GM23248 (cell line): ENCODE data around the gene LIN28B. TPM values are rescaled to one million over a fixed set of nuclear protein-coding genes. Genes with fewer than 3 reads are reported as not detected.

ENCODE experiments used
- DNase-seq: peaks from one replicate; pipeline ENCODE4 v3.0.0-alpha.2; 2015
- H2AFZ ChIP-seq: fragments of 200-600 bp; sonication (generic); 2 replicates; pipeline ENCODE4 v1.6.1; 2016; ENCODE audit warnings: antibody characterized with exemption
- H3F3A ChIP-seq: fragments of 200-600 bp; sonication (generic); 2 replicates; pipeline ENCODE4 v1.6.1; 2016; ENCODE audit warnings: mild to moderate bottlenecking, antibody characterized with exemption, mixed run types; ENCODE audit not compliant: insufficient read depth
- H3K27ac ChIP-seq: fragments of 200-600 bp; sonication (generic); 2 replicates; pipeline ENCODE4 v1.5.1; 2016; ENCODE audit warnings: mild to moderate bottlenecking
- H3K27me3 ChIP-seq: fragments of 200-600 bp; sonication (generic); replicated peaks from 2 replicates; pipeline ENCODE4 v1.6.1; 2016; ENCODE audit warnings: mild to moderate bottlenecking; ENCODE audit not compliant: insufficient read depth
- H3K36me3 ChIP-seq: fragments of 200-600 bp; sonication (generic); 2 replicates; pipeline ENCODE4 v1.6.1; 2016; ENCODE audit warnings: low read depth, mild to moderate bottlenecking
- H3K4me1 ChIP-seq: fragments of 200-600 bp; sonication (generic); 2 replicates; pipeline ENCODE4 v1.6.1; 2016; ENCODE audit warnings: mild to moderate bottlenecking; ENCODE audit not compliant: insufficient read depth
- H3K4me2 ChIP-seq: fragments of 200-600 bp; sonication (generic); one replicate; pipeline ENCODE4 v1.6.1; 2016; ENCODE audit warnings: mild to moderate bottlenecking; ENCODE audit not compliant: unreplicated experiment
- H3K4me3 ChIP-seq: fragments of 200-600 bp; sonication (generic); 2 replicates; pipeline ENCODE4 v1.5.1; 2016; ENCODE audit warnings: mild to moderate bottlenecking
- H3K79me2 ChIP-seq: fragments of 200-600 bp; sonication (generic); 2 replicates; pipeline ENCODE4 v1.6.1; 2016; ENCODE audit warnings: mild to moderate bottlenecking; ENCODE audit not compliant: insufficient read depth
- H3K9ac ChIP-seq: fragments of 200-600 bp; sonication (generic); 2 replicates; pipeline ENCODE4 v1.6.1; 2016; ENCODE audit warnings: mild to moderate bottlenecking
- H3K9me2 ChIP-seq: fragments of 200-600 bp; sonication (generic); 2 replicates; pipeline ENCODE4 v1.6.1; 2016; ENCODE audit warnings: mixed run types, mild to moderate bottlenecking, moderate library complexity; ENCODE audit not compliant: insufficient read depth
- H3K9me3 ChIP-seq: fragments of 200-600 bp; sonication (generic); one replicate; pipeline ENCODE4 v1.6.1; 2017; ENCODE audit warnings: low read depth
- H4K20me1 ChIP-seq: fragments of 200-600 bp; sonication (generic); 2 replicates; pipeline ENCODE4 v1.6.0; 2016; ENCODE audit not compliant: insufficient read depth
- EZH2 ChIP-seq: fragments of 200-600 bp; sonication (generic); IDR thresholded peaks from 2 replicates; pipeline ENCODE4 v1.6.1; 2018; ENCODE audit warnings: antibody characterized with exemption, mild to moderate bottlenecking; ENCODE audit not compliant: insufficient read depth, poor library complexity, severe bottlenecking
- EZH2phosphoT487 ChIP-seq: fragments of 200-600 bp; sonication (generic); IDR thresholded peaks from 2 replicates; pipeline ENCODE4 v1.6.1; 2018; ENCODE audit warnings: antibody characterized with exemption, moderate library complexity, mild to moderate bottlenecking, low read depth; ENCODE audit not compliant: insufficient read depth
- WGBS, 2 experiments: methylation state at CpG; one replicate each; pipeline ENCODE4 v1.1.6; 2015 to 2017; ENCODE audit warnings: low lambda C conversion rate in 2 of 2, low coverage in 1 of 2; ENCODE audit errors: missing lambda C conversion rate in 2 of 2; 5-methylcytosine and 5-hydroxymethylcytosine counted together
- in situ Hi-C: fragments of 300-500 bp; cut with MboI; formaldehyde crosslinking; loops from 2 replicates; pipeline ENCODE4 v1.15.0; 2020
- polyA plus RNA-seq: library from polyadenylated mRNA; unstranded; fragments of >200 nt; fragmentation: Nextera tagmentation; extraction: Ambion mirVana; gene quantifications from 2 replicates; pipeline ENCODE4 v1.2.1, GENCODE V29; 2016
- total RNA-seq: library from RNA; depleted of rRNA; stranded (reverse); fragments of >200 nt; shearing (Covaris generic); gene quantifications from 2 replicates; pipeline ENCODE4 v1.2.3, GENCODE V29; 2014

LIN28B gene
- total and polyA plus RNA-seq, 2 experiments from 2014 or later = not detected

DNA sequence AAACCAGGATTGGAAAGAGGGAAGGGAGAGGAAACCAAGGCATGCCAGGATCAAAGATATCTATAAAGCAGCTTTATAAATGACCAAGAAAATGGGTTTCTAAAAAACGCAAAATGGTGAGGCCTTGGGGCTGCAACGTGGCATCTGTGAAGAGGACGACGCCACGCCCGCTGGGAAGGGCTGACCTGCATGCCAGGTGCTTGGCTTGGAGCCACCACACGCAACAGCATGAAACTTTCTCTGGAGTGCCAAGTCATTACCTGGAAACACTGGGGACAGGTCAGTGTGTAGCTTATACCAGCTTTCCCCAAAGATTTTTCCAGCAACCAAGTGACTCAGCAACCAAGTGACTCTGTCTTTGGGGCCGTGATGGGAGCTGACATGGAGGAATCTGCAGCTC is 140.4 kb downstream of the LIN28B start:
- TF ChIP-seq EZH2 = no peak
- no peak for TF ChIP-seq EZH2phosphoT487

DNA sequence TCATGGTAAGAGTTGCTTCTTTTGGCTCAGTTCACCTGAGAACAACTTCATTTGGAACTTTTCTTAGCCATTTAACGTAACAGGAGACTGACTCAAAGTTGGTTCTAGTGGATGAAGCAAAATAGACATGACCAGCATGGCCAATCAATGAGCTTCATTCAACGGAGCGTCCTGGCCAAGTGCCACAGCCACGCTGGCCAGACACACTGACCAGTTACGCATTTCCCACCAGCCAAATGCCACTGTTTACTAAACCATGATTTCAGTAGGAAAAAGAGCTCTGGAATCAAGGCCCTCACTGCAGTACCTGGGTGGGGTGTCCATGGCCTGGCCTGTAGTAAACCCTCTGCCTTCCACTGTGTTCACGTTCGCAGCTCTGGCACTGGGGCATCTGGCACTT is 142.5 kb downstream of the LIN28B start:
- no peak overlapping the region for H3K27ac ChIP-seq
- in situ Hi-C loops = no loop called here
- WGBS, 2 experiments = 97% methylated on average over 7 of the region's 7 CpGs
- no peaks in the 10 kb centered on the region for H3K27me3 ChIP-seq
- H3K4me3 ChIP-seq = no peak overlapping the region
- H3K9ac ChIP-seq = no peak overlapping the region
- no peaks in the 10 kb centered on the region for H3K79me2 ChIP-seq
- no peaks in the 10 kb centered on the region for H3K4me1 ChIP-seq
- peaks cover 3% of the 10 kb centered on the region; the same call in 1 of the 2 replicates for H3K36me3 ChIP-seq
- H3K4me2 ChIP-seq = no peak overlapping the region
- H3F3A ChIP-seq = no peaks in the 10 kb centered on the region
- H2AFZ ChIP-seq = no peak overlapping the region
- H3K9me3 ChIP-seq = no peaks in the 10 kb centered on the region
- H4K20me1 ChIP-seq = no peaks in the 10 kb centered on the region
- no peak for TF ChIP-seq EZH2
- TF ChIP-seq EZH2phosphoT487 = no peak
- H3K9me2 ChIP-seq = no peaks in the 10 kb centered on the region
- DNase-seq = no peak

More for the DNA sequence above, 140.4 kb downstream of the LIN28B start:
- no peaks in the 10 kb centered on the region for H3F3A ChIP-seq
- no peak overlapping the region for H2AFZ ChIP-seq
- no peaks in the 10 kb centered on the region for H4K20me1 ChIP-seq
- H3K27me3 ChIP-seq = no peaks in the 10 kb centered on the region
- no peaks in the 10 kb centered on the region for H3K9me2 ChIP-seq
- H3K9ac ChIP-seq = no peak overlapping the region
- H3K4me2 ChIP-seq = no peak overlapping the region
- 95% methylated on average over 8 of the region's 8 CpGs for WGBS, 2 experiments
- no peaks in the 10 kb centered on the region for H3K79me2 ChIP-seq
- H3K9me3 ChIP-seq = no peaks in the 10 kb centered on the region
- H3K4me1 ChIP-seq = no peaks in the 10 kb centered on the region
- peaks cover 3% of the 10 kb centered on the region; the same call in 1 of the 2 replicates for H3K36me3 ChIP-seq
- H3K4me3 ChIP-seq = no peak overlapping the region
- in situ Hi-C loops = no loop called here
- no peak overlapping the region for H3K27ac ChIP-seq
- no peak for DNase-seq

DNA sequence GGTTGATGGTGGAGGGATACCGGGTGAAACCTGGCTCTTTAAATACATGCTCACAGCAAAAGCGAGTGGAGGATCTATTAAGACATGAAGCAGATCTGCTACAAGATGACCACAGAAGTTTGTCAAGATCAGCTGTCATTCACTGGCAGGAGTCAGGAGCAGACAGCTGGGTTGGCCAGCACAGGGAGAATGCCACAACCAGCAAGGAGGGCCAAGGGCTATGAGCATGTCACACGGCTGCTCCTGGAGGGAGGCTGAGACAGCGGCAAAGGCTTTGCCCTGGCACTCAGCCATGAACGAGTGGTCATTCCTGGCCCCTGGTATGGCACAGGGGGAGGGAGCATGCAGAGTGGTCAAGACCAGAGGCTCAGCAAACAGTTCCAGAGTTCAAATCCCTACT is 145.3 kb downstream of the LIN28B start:
- WGBS, 2 experiments = 74 to 89% methylated on average over 5 of the region's 5 CpGs
- no peaks in the 10 kb centered on the region for H4K20me1 ChIP-seq
- no peaks in the 10 kb centered on the region for H3K9me2 ChIP-seq
- peaks cover 3% of the 10 kb centered on the region; the same call in 1 of the 2 replicates for H3K36me3 ChIP-seq
- H3K4me2 ChIP-seq = no peak overlapping the region
- H3F3A ChIP-seq = no peaks in the 10 kb centered on the region
- no peak overlapping the region for H3K9ac ChIP-seq
- no peaks in the 10 kb centered on the region for H3K79me2 ChIP-seq
- no peak overlapping the region for H3K27ac ChIP-seq
- no peaks in the 10 kb centered on the region for H3K9me3 ChIP-seq
- H3K27me3 ChIP-seq = no peaks in the 10 kb centered on the region
- no peaks in the 10 kb centered on the region for H3K4me1 ChIP-seq
- H3K4me3 ChIP-seq = no peak overlapping the region
- no peak overlapping the region for H2AFZ ChIP-seq
- TF ChIP-seq EZH2 (no peak), EZH2phosphoT487 (no peak)
- in situ Hi-C loops = loop anchor here (25.0 kb wide), 1 partner anchor 260 kb away; no protein-coding TSS in a partner anchor
- no peak for DNase-seq

DNA sequence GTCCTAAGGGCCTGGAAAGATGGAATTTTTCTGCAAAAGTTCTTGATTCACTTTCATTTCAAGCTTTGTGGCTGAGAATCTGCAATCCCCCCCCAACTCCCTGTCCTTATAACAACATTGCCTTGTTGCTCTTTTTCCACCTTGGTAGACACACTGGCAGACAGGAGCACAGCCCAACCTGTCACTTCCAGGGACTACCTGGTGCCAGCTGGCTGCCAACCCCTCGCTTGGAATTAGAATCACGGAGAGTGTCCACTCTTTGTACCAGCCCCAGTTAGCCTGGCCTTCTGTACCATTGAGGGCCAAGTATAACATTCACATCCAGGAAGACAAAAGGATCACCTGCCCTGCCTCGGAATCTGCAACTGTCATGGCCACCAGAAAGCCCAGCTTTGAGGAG is 148.2 kb downstream of the LIN28B start:
- Histone ChIP-seq H3K36me3 (peaks cover 3% of the 10 kb centered on the region; the same call in 1 of the 2 replicates), H3K4me2 (no peak overlapping the region), H2AFZ (no peak overlapping the region), H3K79me2 (no peaks in the 10 kb centered on the region), H3K27me3 (no peaks in the 10 kb centered on the region), H3K9me2 (no peaks in the 10 kb centered on the region), H3K9ac (no peak overlapping the region), H3K9me3 (no peaks in the 10 kb centered on the region), H3F3A (no peaks in the 10 kb centered on the region), H3K27ac (no peak overlapping the region), H3K4me3 (no peak overlapping the region), H4K20me1 (no peaks in the 10 kb centered on the region), H3K4me1 (no peaks in the 10 kb centered on the region)
- in situ Hi-C loops = loop anchor here (25.0 kb wide), 1 partner anchor 257 kb away; no protein-coding TSS in a partner anchor
- TF ChIP-seq EZH2phosphoT487 = no peak
- no peak for TF ChIP-seq EZH2
- no peak for DNase-seq
- 95 to 98% methylated on average over 3 of the region's 3 CpGs for WGBS, 2 experiments
